CD1c-positive myeloid dendritic cell (primary cell): ENCODE results near the gene LRRC1.

Experiments used
- DNase-seq: peaks from one replicate; pipeline ENCODE4 v3.0.0-alpha.2; 2016; ENCODE audit errors: extremely low spot score

The LRRC1 gene

DNA sequence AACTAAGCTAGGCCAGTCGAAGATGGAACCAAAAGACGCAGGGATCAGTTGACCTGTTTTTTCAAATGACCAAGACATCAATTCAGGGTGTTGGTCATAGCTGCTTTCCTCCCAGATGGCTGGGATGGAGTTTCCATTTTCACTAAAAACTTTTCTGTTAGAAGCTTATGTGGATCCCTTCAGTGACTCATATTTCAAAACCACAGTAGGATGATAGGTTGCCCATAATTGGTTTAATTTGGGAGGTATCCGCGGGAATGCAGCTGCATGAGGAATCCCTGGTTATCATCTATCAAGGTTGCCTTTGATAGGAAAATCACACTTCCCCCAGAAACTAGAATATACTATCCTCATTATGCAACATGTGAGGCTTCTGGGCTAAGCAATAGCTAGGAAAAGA is 165.5 kb downstream of the LRRC1 start:
- DNase-seq, result no peak

DNA sequence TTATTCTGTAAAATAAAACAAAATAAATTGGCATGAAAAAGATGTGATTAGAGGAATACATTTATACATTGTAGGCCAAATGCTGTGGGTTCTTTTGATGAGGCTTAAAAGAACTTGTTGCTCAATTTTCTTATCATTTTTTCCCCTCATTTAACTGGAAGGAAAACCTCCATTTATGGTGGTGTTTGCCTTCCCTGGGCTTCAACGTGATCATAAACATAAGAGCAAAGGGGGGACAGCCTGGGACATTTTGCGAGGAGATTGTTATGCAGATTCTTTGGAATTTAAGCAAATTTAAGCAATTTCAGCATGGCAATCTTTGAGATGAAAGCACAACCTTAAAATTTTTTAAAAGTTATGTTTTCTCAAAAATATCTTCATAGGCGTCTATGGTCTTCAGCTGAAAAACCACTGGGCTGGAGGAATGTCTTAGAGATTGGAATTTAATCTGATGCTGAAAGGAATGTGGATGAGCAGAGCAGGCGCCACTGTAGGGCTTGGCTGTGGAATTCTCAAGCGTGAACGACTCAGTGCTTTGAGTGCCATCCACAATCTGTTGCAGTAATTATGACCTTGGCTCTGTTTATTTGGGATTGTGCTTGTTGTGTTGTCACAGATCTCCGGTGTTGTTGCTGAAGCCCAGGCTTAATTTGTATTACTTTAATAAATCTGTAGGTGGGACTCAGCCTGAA is 167.0 kb downstream of the LRRC1 start:
- DNase-seq, result no peak

DNA sequence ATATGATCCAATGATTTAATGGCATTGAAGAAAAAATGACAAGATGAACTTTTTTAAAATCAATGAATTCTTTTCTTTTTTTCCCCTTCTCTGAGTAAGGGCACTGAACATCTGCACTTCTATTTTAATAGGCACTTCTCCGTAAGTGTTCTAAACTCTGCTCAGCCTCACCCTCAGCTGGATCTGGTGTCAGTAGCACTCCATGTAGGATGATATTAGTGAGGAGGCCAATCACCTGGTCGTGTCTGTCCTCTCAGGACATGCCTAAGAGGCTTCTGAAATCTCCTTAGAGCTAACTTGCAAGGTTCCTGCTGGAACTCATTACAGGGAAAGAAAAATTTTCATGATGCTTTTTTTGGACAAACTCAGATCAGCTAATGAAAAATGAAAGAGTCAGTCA is 167.8 kb downstream of the LRRC1 start:
- no peak for DNase-seq

DNA sequence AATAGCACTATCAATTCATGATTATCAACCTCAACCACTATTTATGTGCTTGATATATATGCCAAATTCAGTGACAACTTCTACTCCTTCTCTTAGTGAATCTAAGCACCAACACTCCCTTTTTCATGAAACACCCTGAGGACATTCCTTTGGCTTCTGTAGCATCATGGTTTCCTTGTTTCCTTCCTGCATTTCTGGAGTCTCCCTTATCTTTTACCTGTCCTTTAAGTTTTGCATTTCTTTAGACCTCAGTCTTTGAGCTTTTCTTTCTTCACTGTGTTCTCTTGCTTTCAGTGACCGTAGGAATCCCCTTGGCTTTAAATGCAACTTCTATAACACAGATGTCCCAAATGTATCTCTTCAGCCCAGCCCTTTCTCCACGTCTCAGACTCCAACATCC is 172.6 kb downstream of the LRRC1 start:
- DNase-seq, result no peak
